NCI-H524 (cell line): ENCODE measurements around the gene MIPEP.

Experiments
- DNase-seq, 2 experiments: peaks; one replicate each; lab custom pipeline; 2025; lab: John Stamatoyannopoulos, UW

The MIPEP gene

GRCh38 chr13:23852351-23852750 is 36.8 kb downstream of the MIPEP start:
- DNase-seq: no peak

GRCh38 chr13:23851106-23851505 is 38.1 kb downstream of the MIPEP start:
- DNase-seq: no peak

- no peak for DNase-seq
Measured at GRCh38 chr13:23850134-23850533, 39.1 kb downstream of the MIPEP start.

GRCh38 chr13:23849670-23850069 is 39.5 kb downstream of the MIPEP start:
- no peak for DNase-seq

- no peak for DNase-seq
Measured at GRCh38 chr13:23848646-23849141, 40.5 kb downstream of the MIPEP start.

- DNase-seq: no peak
Measured at GRCh38 chr13:23848019-23848418, 41.2 kb downstream of the MIPEP start.

GRCh38 chr13:23847497-23847896 is 41.7 kb downstream of the MIPEP start:
- no peak for DNase-seq

GRCh38 chr13:23845105-23845725 is 44.0 kb downstream of the MIPEP start:
- DNase-seq: no peak

GRCh38 chr13:23844132-23844531 is 45.1 kb downstream of the MIPEP start:
- no peak for DNase-seq

GRCh38 chr13:23843436-23843835 is 45.8 kb downstream of the MIPEP start:
- no peak for DNase-seq

GRCh38 chr13:23842406-23842805 is 46.8 kb downstream of the MIPEP start:
- no peak for DNase-seq

GRCh38 chr13:23833733-23834611 is 55.2 kb downstream of the MIPEP start:
- DNase-seq: no peak

GRCh38 chr13:23828866-23829265 is 60.3 kb downstream of the MIPEP start:
- DNase-seq: no peak

GRCh38 chr13:23828086-23828485 is 61.1 kb downstream of the MIPEP start:
- DNase-seq: no peak

GRCh38 chr13:23825179-23825578 is 64.0 kb downstream of the MIPEP start:
- no peak for DNase-seq

GRCh38 chr13:23824371-23824770 is 64.8 kb downstream of the MIPEP start:
- no peak for DNase-seq

- DNase-seq: no peak
Measured at GRCh38 chr13:23822252-23822824, 66.9 kb downstream of the MIPEP start.

GRCh38 chr13:23820530-23820929 is 68.7 kb downstream of the MIPEP start:
- no peak for DNase-seq

GRCh38 chr13:23817830-23818229 is 71.4 kb downstream of the MIPEP start:
- no peak for DNase-seq

GRCh38 chr13:23817136-23817535 is 72.1 kb downstream of the MIPEP start:
- no peak for DNase-seq

GRCh38 chr13:23813635-23814034 is 75.6 kb downstream of the MIPEP start:
- DNase-seq: no peak

GRCh38 chr13:23811366-23812062 is 77.7 kb downstream of the MIPEP start:
- no peak for DNase-seq
